ENCODE measurements around the gene MINDY1.

The MINDY1 gene

DNA sequence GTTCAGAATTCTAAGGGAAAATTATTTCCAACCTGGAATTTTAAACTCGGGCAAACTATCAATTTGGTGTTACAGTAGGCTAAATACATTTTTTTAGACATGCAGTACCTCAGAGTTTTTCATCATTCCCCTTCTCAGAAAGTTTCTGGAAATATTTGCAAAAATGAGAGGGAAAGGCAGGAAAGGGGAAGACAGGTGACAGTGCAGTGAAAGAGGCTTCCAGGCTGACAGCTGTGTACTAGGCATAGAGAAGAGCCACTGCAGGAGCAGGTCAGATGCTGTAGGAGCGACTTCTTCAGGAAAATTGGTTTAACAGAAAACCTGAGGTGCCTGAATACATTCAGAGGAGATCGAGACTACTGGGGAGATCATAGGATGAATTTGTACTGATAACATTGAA lies 52.0 kb downstream of the MINDY1 start:
- DNase-seq (ENCODE audit: low read depth) = no peak
- TF ChIP-seq, protein P1, sequence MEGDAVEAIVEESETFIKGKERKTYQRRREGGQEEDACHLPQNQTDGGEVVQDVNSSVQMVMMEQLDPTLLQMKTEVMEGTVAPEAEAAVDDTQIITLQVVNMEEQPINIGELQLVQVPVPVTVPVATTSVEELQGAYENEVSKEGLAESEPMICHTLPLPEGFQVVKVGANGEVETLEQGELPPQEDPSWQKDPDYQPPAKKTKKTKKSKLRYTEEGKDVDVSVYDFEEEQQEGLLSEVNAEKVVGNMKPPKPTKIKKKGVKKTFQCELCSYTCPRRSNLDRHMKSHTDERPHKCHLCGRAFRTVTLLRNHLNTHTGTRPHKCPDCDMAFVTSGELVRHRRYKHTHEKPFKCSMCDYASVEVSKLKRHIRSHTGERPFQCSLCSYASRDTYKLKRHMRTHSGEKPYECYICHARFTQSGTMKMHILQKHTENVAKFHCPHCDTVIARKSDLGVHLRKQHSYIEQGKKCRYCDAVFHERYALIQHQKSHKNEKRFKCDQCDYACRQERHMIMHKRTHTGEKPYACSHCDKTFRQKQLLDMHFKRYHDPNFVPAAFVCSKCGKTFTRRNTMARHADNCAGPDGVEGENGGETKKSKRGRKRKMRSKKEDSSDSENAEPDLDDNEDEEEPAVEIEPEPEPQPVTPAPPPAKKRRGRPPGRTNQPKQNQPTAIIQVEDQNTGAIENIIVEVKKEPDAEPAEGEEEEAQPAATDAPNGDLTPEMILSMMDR (conservative IDR thresholded peaks at IDR 0.05; ENCODE audit: low read depth, low read length) = no peak
- no peak overlapping the region for H3K4me3 ChIP-seq (ENCODE audit: low read length)

Measured in retinal pigment epithelial cell (primary cell).